Central memory CD8-positive, alpha-beta T cell (primary cell): ENCODE data around the gene ARRB1.
"Not testable (repeated sequence)": the region's sequence is repeated elsewhere in the genome, so short reads cannot be mapped to it uniquely, and the experiment has no call there.

Experiments
- ATAC-seq: fragments of 150-1000 bp; cut with Tn5 transposase; replicated peaks from 2 replicates; pipeline ENCODE4 v1.10.0; 2022; ENCODE audit warnings: mild to moderate bottlenecking, moderate FRiP score, moderate number of reproducible peaks; ENCODE audit not compliant: poor library complexity, severe bottlenecking; ENCODE audit errors: extremely low read depth
- DNase-seq, 2 donors: peaks; one replicate each; pipeline ENCODE4 v3.0.0; 2021; ENCODE audit warnings: low spot score in 2 of 2
- H3K27ac Mint-ChIP-seq: one replicate; pipeline ENCODE4 v1.8.0; 2022; ENCODE audit warnings: low read depth, mild to moderate bottlenecking, moderate library complexity, mixed read lengths
- H3K27me3 Mint-ChIP-seq: one replicate; pipeline ENCODE4 v1.8.0; 2022; ENCODE audit warnings: mixed read lengths
- H3K36me3 Mint-ChIP-seq: one replicate; pipeline ENCODE4 v1.8.0; 2022; ENCODE audit warnings: mild to moderate bottlenecking, moderate library complexity, mixed read lengths; ENCODE audit not compliant: insufficient read depth
- H3K4me1 Mint-ChIP-seq: one replicate; pipeline ENCODE4 v1.8.0; 2022; ENCODE audit warnings: mixed read lengths
- H3K4me3 Mint-ChIP-seq: one replicate; pipeline ENCODE4 v1.8.0; 2022; ENCODE audit warnings: mild to moderate bottlenecking, moderate library complexity, mixed read lengths
- H3K9me3 Mint-ChIP-seq: one replicate; pipeline ENCODE4 v1.8.0; 2022; ENCODE audit warnings: mixed read lengths

Gene ARRB1

GRCh38 chr11:75362285-75362684 lies 10.8 kb upstream of the ARRB1 start:
- DNase-seq, H3K36me3 Mint-ChIP-seq, H3K4me3 Mint-ChIP-seq, ATAC-seq, H3K4me1 Mint-ChIP-seq, H3K9me3 Mint-ChIP-seq, H3K27ac Mint-ChIP-seq: not testable (repeated sequence)
- H3K27me3 Mint-ChIP-seq = peaks cover 28% of the 10 kb centered on the region

- ATAC-seq (no peak), DNase-seq (no peak)
- peaks cover 17% of the 10 kb centered on the region for H3K27me3 Mint-ChIP-seq
- peaks cover 6% of the 10 kb centered on the region for H3K36me3 Mint-ChIP-seq
- H3K27ac Mint-ChIP-seq = no peak overlapping the region
- peaks cover 16% of the 10 kb centered on the region for H3K4me1 Mint-ChIP-seq
- H3K9me3 Mint-ChIP-seq = no peaks in the 10 kb centered on the region
- no peak overlapping the region for H3K4me3 Mint-ChIP-seq
Observed at GRCh38 chr11:75356613-75357012, 5.2 kb upstream of the ARRB1 start.

- Mint-ChIP-seq H3K4me1 (peaks cover 28% of the 10 kb centered on the region), H3K36me3 (peaks cover 14% of the 10 kb centered on the region), H3K4me3 (no peak overlapping the region), H3K27ac (no peak overlapping the region), H3K27me3 (peaks cover 17% of the 10 kb centered on the region), H3K9me3 (no peaks in the 10 kb centered on the region)
- DNase-seq = no peak
- no peak for ATAC-seq
Observed at GRCh38 chr11:75355051-75355450, 3.6 kb upstream of the ARRB1 start.

- DNase-seq (no peak), ATAC-seq (no peak)
- Mint-ChIP-seq H3K9me3 (no peaks in the 10 kb centered on the region), H3K4me3 (peak overlapping the region; percentile 86), H3K4me1 (peaks cover 40% of the 10 kb centered on the region), H3K27ac (peak overlapping the region; percentile 85), H3K27me3 (peaks cover 10% of the 10 kb centered on the region), H3K36me3 (peaks cover 14% of the 10 kb centered on the region)
Observed at GRCh38 chr11:75352588-75353206, 1.2 kb upstream of the ARRB1 start.

- Mint-ChIP-seq H3K4me1 (peaks cover 46% of the 10 kb centered on the region), H3K27ac (peak overlapping the region; percentile 85)
Observed at GRCh38 chr11:75351791-75352587, 528 bp upstream of the ARRB1 start.

GRCh38 chr11:75350743-75351540 lies 519 bp downstream of the ARRB1 start:
- Mint-ChIP-seq H3K9me3 (no peaks in the 10 kb centered on the region), H3K27ac (peak overlapping the region; percentile 81), H3K4me1 (peaks cover 55% of the 10 kb centered on the region), H3K4me3 (peak overlapping the region; percentile 86), H3K36me3 (peaks cover 14% of the 10 kb centered on the region), H3K27me3 (no peaks in the 10 kb centered on the region)
- no peak for DNase-seq
- ATAC-seq = peak; percentile 30

More at GRCh38 chr11:75351791-75352587, 528 bp upstream of the ARRB1 start:
- Mint-ChIP-seq H3K9me3 (no peaks in the 10 kb centered on the region), H3K36me3 (peaks cover 14% of the 10 kb centered on the region), H3K27me3 (peaks cover 9% of the 10 kb centered on the region), H3K4me3 (peak overlapping the region; percentile 86)
- DNase-seq (peak; percentile 32 to 34), ATAC-seq (peak; percentile 75)

- H3K4me1 Mint-ChIP-seq = peaks cover 58% of the 10 kb centered on the region
- ATAC-seq (no peak), DNase-seq (no peak)
- peak overlapping the region; percentile 81 for H3K27ac Mint-ChIP-seq
- H3K36me3 Mint-ChIP-seq = peaks cover 14% of the 10 kb centered on the region
- no peaks in the 10 kb centered on the region for H3K9me3 Mint-ChIP-seq
- H3K27me3 Mint-ChIP-seq = no peaks in the 10 kb centered on the region
- peak overlapping the region; percentile 86 for H3K4me3 Mint-ChIP-seq
Observed at GRCh38 chr11:75350122-75350742, 1.2 kb downstream of the ARRB1 start.

- DNase-seq = no peak
- H3K9me3 Mint-ChIP-seq = no peaks in the 10 kb centered on the region
- H3K4me1 Mint-ChIP-seq = peaks cover 58% of the 10 kb centered on the region
- peak overlapping the region; percentile 86 for H3K4me3 Mint-ChIP-seq
- ATAC-seq = no peak
- no peaks in the 10 kb centered on the region for H3K27me3 Mint-ChIP-seq
- H3K27ac Mint-ChIP-seq = peak overlapping the region; percentile 81
- H3K36me3 Mint-ChIP-seq = peaks cover 14% of the 10 kb centered on the region
Observed at GRCh38 chr11:75349521-75350116, 1.8 kb downstream of the ARRB1 start.

- DNase-seq = no peak
- no peaks in the 10 kb centered on the region for H3K27me3 Mint-ChIP-seq
- ATAC-seq = no peak
- no peaks in the 10 kb centered on the region for H3K9me3 Mint-ChIP-seq
- H3K27ac Mint-ChIP-seq = peak overlapping the region; percentile 5
- peaks cover 59% of the 10 kb centered on the region for H3K4me1 Mint-ChIP-seq
- H3K4me3 Mint-ChIP-seq = no peak overlapping the region
- peaks cover 14% of the 10 kb centered on the region for H3K36me3 Mint-ChIP-seq
Observed at GRCh38 chr11:75347781-75348566, 3.5 kb downstream of the ARRB1 start.

- DNase-seq (no peak), ATAC-seq (no peak)
- H3K4me1 Mint-ChIP-seq = peaks cover 59% of the 10 kb centered on the region
- H3K4me3 Mint-ChIP-seq = no peak overlapping the region
- H3K36me3 Mint-ChIP-seq = peaks cover 10% of the 10 kb centered on the region
- no peaks in the 10 kb centered on the region for H3K9me3 Mint-ChIP-seq
- no peaks in the 10 kb centered on the region for H3K27me3 Mint-ChIP-seq
- H3K27ac Mint-ChIP-seq = peak overlapping the region; percentile 33
Observed at GRCh38 chr11:75346912-75347647, 4.4 kb downstream of the ARRB1 start.

GRCh38 chr11:75346296-75346695 lies 5.2 kb downstream of the ARRB1 start:
- peaks cover 61% of the 10 kb centered on the region for H3K4me1 Mint-ChIP-seq
- H3K9me3 Mint-ChIP-seq = no peaks in the 10 kb centered on the region
- no peak for ATAC-seq
- DNase-seq = no peak
- H3K27me3 Mint-ChIP-seq = no peaks in the 10 kb centered on the region
- H3K4me3 Mint-ChIP-seq = no peak overlapping the region
- H3K27ac Mint-ChIP-seq = peak overlapping the region; percentile 33
- H3K36me3 Mint-ChIP-seq = peaks cover 8% of the 10 kb centered on the region
